22Rv1 (cell line): ENCODE measurements around the gene GGTLC2.

ENCODE experiments used
- ZFX ChIP-seq: fragments of 450-650 bp; IDR thresholded peaks from 2 replicates; pipeline ENCODE4 v1.6.1; 2017; ENCODE audit warnings: antibody characterized with exemption, borderline replicate concordance
- TF ChIP-seq, protein P1 (sequence below): fragments of 450-650 bp; IDR thresholded peaks from 2 replicates; pipeline ENCODE4 v1.5.1; 2017; ENCODE audit warnings: mild to moderate bottlenecking

GRCh38 chr22:22661275-22661674 lies 16.9 kb downstream of the GGTLC2 start:
- TF ChIP-seq, protein P1, sequence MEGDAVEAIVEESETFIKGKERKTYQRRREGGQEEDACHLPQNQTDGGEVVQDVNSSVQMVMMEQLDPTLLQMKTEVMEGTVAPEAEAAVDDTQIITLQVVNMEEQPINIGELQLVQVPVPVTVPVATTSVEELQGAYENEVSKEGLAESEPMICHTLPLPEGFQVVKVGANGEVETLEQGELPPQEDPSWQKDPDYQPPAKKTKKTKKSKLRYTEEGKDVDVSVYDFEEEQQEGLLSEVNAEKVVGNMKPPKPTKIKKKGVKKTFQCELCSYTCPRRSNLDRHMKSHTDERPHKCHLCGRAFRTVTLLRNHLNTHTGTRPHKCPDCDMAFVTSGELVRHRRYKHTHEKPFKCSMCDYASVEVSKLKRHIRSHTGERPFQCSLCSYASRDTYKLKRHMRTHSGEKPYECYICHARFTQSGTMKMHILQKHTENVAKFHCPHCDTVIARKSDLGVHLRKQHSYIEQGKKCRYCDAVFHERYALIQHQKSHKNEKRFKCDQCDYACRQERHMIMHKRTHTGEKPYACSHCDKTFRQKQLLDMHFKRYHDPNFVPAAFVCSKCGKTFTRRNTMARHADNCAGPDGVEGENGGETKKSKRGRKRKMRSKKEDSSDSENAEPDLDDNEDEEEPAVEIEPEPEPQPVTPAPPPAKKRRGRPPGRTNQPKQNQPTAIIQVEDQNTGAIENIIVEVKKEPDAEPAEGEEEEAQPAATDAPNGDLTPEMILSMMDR, result no peak
- no peak for TF ChIP-seq ZFX
